Measurements from ENCODE around the gene GPD2.

GPD2 gene

GRCh38 chr2:156435718-156436496, at the start of gene GPD2:
Gene GPD2 (plus strand): TSS chr2:156436379. CDS start chr2:156476106, 39,727 bp downstream.
- peak; percentile 13 for DNase-seq (ENCODE audit: low read depth)

GRCh38 chr2:156394033-156394741, 42.0 kb upstream of the GPD2 start:
- DNase-seq (ENCODE audit: low read depth), result no peak

- DNase-seq (ENCODE audit: low read depth), result no peak
Measured at GRCh38 chr2:156396126-156396525, 40.1 kb upstream of the GPD2 start.

- no peak for DNase-seq (ENCODE audit: low read depth)
Measured at GRCh38 chr2:156397229-156397628, 39.0 kb upstream of the GPD2 start.

- DNase-seq (ENCODE audit: low read depth), result no peak
Measured at GRCh38 chr2:156398176-156398575, 38.0 kb upstream of the GPD2 start.

GRCh38 chr2:156399224-156399949, 36.8 kb upstream of the GPD2 start:
- no peak for DNase-seq (ENCODE audit: low read depth)

- DNase-seq (ENCODE audit: low read depth), result no peak
Measured at GRCh38 chr2:156399950-156400705, 36.1 kb upstream of the GPD2 start.

- DNase-seq (ENCODE audit: low read depth), result peak; percentile 72
Measured at GRCh38 chr2:156400706-156401678, 35.2 kb upstream of the GPD2 start.

GRCh38 chr2:156401861-156402260, 34.3 kb upstream of the GPD2 start:
- DNase-seq (ENCODE audit: low read depth), result no peak

GRCh38 chr2:156405586-156405985, 30.6 kb upstream of the GPD2 start:
- DNase-seq (ENCODE audit: low read depth), result no peak

GRCh38 chr2:156411835-156412234, 24.3 kb upstream of the GPD2 start:
- no peak for DNase-seq (ENCODE audit: low read depth)

GRCh38 chr2:156421851-156422250, 14.3 kb upstream of the GPD2 start:
- DNase-seq (ENCODE audit: low read depth), result no peak

GRCh38 chr2:156423674-156424282, 12.4 kb upstream of the GPD2 start:
- no peak for DNase-seq (ENCODE audit: low read depth)

- no peak for DNase-seq (ENCODE audit: low read depth)
Measured at GRCh38 chr2:156427074-156427473, 9.1 kb upstream of the GPD2 start.

GRCh38 chr2:156429211-156429610, 7.0 kb upstream of the GPD2 start:
- DNase-seq (ENCODE audit: low read depth), result no peak

GRCh38 chr2:156430236-156430979, 5.8 kb upstream of the GPD2 start:
- no peak for DNase-seq (ENCODE audit: low read depth)

GRCh38 chr2:156430980-156431358, 5.2 kb upstream of the GPD2 start:
- DNase-seq (ENCODE audit: low read depth), result no peak

GRCh38 chr2:156434461-156435291, 1.5 kb upstream of the GPD2 start:
- DNase-seq (ENCODE audit: low read depth), result no peak

GRCh38 chr2:156435396-156435717, 822 bp upstream of the GPD2 start:
- no peak for DNase-seq (ENCODE audit: low read depth)

All from stimulated activated CD8-positive, alpha-beta memory T cell treated with anti-CD3 and anti-CD28 coated beads, Interleukin-15, amount 100 ng/mL, for 1 hour (primary cell).